H9 (cell line): ENCODE measurements around the gene SFTPB. TPM values are rescaled to one million over a fixed set of nuclear protein-coding genes. Genes with fewer than 3 reads are reported as not detected.

Experiments
- DNase-seq: peaks from one replicate; pipeline ENCODE4 v3.0.0-alpha.2; 2017
- H2AFZ ChIP-seq: one replicate; pipeline ENCODE4 v1.6.1; 2013; ENCODE audit warnings: mild to moderate bottlenecking, low read length, control low read depth, moderate library complexity
- H2AK5ac ChIP-seq: 2 replicates; pipeline ENCODE4 v1.6.1; 2013; ENCODE audit warnings: low read length, control low read depth, mixed read lengths; ENCODE audit not compliant: insufficient read length
- H2BK120ac ChIP-seq: one replicate; pipeline ENCODE4 v1.6.1; 2013; ENCODE audit warnings: low read depth, mild to moderate bottlenecking, low read length, control low read depth, inconsistent platforms; ENCODE audit not compliant: poor library complexity, severe bottlenecking
- H2BK12ac ChIP-seq: 2 replicates; pipeline ENCODE4 v1.6.1; 2013; ENCODE audit warnings: low read length, control low read depth, mixed read lengths, low read depth; ENCODE audit not compliant: insufficient read length
- H2BK15ac ChIP-seq: 2 replicates; pipeline ENCODE4 v1.6.1; 2013; ENCODE audit warnings: low read depth, low read length, control low read depth
- H2BK20ac ChIP-seq: one replicate; pipeline ENCODE4 v1.6.1; 2013; ENCODE audit warnings: low read depth, mild to moderate bottlenecking, low read length, control low read depth, inconsistent platforms; ENCODE audit not compliant: poor library complexity, severe bottlenecking
- H2BK5ac ChIP-seq: 2 replicates; pipeline ENCODE4 v1.6.1; 2013; ENCODE audit warnings: low read length, control low read depth, mixed read lengths; ENCODE audit not compliant: insufficient read length
- H3K14ac ChIP-seq: 2 replicates; pipeline ENCODE4 v1.6.1; 2013; ENCODE audit warnings: low read length, control low read depth; ENCODE audit not compliant: insufficient read depth
- H3K18ac ChIP-seq: 2 replicates; pipeline ENCODE4 v1.6.1; 2013; ENCODE audit warnings: low read depth, mild to moderate bottlenecking, mixed read lengths, low read length, control low read depth; ENCODE audit not compliant: insufficient read length
- H3K23ac ChIP-seq: 2 replicates; pipeline ENCODE4 v1.6.1; 2013; ENCODE audit warnings: low read length, control low read depth, mixed read lengths, low read depth; ENCODE audit not compliant: insufficient read length
- H3K23me2 ChIP-seq: 2 replicates; pipeline ENCODE4 v1.6.1; 2013; ENCODE audit warnings: low read depth, mild to moderate bottlenecking, mixed read lengths, low read length, control low read depth; ENCODE audit not compliant: insufficient read length, poor library complexity, severe bottlenecking
- H3K27ac ChIP-seq: 2 replicates; pipeline ENCODE4 v1.5.1; 2013; ENCODE audit warnings: low read length, control low read depth, mixed read lengths, low read depth; ENCODE audit not compliant: insufficient read length
- H3K27me3 ChIP-seq: 2 replicates; pipeline ENCODE4 v1.6.1; 2013; ENCODE audit warnings: low read length, control low read depth, inconsistent platforms; ENCODE audit not compliant: insufficient read depth
- H3K4ac ChIP-seq: 2 replicates; pipeline ENCODE4 v1.6.1; 2013; ENCODE audit warnings: low read depth, mild to moderate bottlenecking, control low read depth, inconsistent platforms, low read length, moderate library complexity
- H3K4me1 ChIP-seq: 2 replicates; pipeline ENCODE4 v1.6.1; 2013; ENCODE audit warnings: low read length, control low read depth, inconsistent platforms; ENCODE audit not compliant: insufficient read depth
- H3K4me2 ChIP-seq: 2 replicates; pipeline ENCODE4 v1.6.1; 2013; ENCODE audit warnings: low read length, control low read depth, mixed read lengths; ENCODE audit not compliant: insufficient read length, insufficient read depth
- H3K56ac ChIP-seq: 2 replicates; pipeline ENCODE4 v1.6.1; 2013; ENCODE audit warnings: low read depth, mild to moderate bottlenecking, mixed read lengths, low read length, control low read depth; ENCODE audit not compliant: insufficient read length
- H3K79me1 ChIP-seq: 2 replicates; pipeline ENCODE4 v1.6.1; 2013; ENCODE audit warnings: low read depth, mild to moderate bottlenecking, moderate library complexity, low read length, control low read depth, inconsistent platforms; ENCODE audit not compliant: insufficient read depth, poor library complexity, severe bottlenecking
- H3K79me2 ChIP-seq: 2 replicates; pipeline ENCODE4 v1.6.1; 2013; ENCODE audit warnings: low read length, control low read depth, inconsistent platforms; ENCODE audit not compliant: insufficient read depth
- H3K9ac ChIP-seq: 2 replicates; pipeline ENCODE4 v1.6.1; 2013; ENCODE audit warnings: low read length, control low read depth, mixed read lengths; ENCODE audit not compliant: insufficient read length; ENCODE audit errors: extremely low read depth
- H3K9me3 ChIP-seq: one replicate; pipeline ENCODE4 v1.6.1; 2013; ENCODE audit warnings: low read depth, low read length, inconsistent platforms; ENCODE audit not compliant: control insufficient read depth
- H3T11ph ChIP-seq: one replicate; pipeline ENCODE4 v1.6.1; 2013; ENCODE audit warnings: mild to moderate bottlenecking, low read length, control low read depth, inconsistent platforms
- H4K20me1 ChIP-seq: one replicate; pipeline ENCODE4 v1.6.1; 2013; ENCODE audit not compliant: control insufficient read depth, insufficient read length, insufficient read depth
- H4K5ac ChIP-seq: 2 replicates; pipeline ENCODE4 v1.6.1; 2013; ENCODE audit warnings: low read depth, mild to moderate bottlenecking, mixed read lengths, low read length, control low read depth; ENCODE audit not compliant: insufficient read length
- H4K8ac ChIP-seq: replicated peaks from 2 replicates; pipeline ENCODE4 v1.6.1; 2013; ENCODE audit warnings: low read length, control low read depth, mixed read lengths, low read depth; ENCODE audit not compliant: insufficient read length
- H4K91ac ChIP-seq: 2 replicates; pipeline ENCODE4 v1.6.1; 2013; ENCODE audit warnings: low read depth, mild to moderate bottlenecking, moderate library complexity, mixed read lengths, low read length, control low read depth; ENCODE audit not compliant: insufficient read length
- H3K27ac Mint-ChIP-seq, 3 experiments: 2 replicates in 2 of 3; 3 replicates in 1 of 3; pipeline ENCODE4 v1.8.0; 2020 to 2021; ENCODE audit warnings: mixed read lengths in 3 of 3, mild to moderate bottlenecking in 1 of 3, moderate library complexity in 1 of 3
- H3K27me3 Mint-ChIP-seq: 2 replicates; pipeline ENCODE4 v1.8.0; 2021; ENCODE audit warnings: low read depth, mild to moderate bottlenecking, moderate library complexity, mixed read lengths
- H3K36me3 Mint-ChIP-seq, 3 experiments: 2 replicates in 2 of 3; 3 replicates in 1 of 3; pipeline ENCODE4 v1.8.0; 2020 to 2021; ENCODE audit warnings: low read depth in 3 of 3, mixed read lengths in 3 of 3; ENCODE audit not compliant: insufficient read depth in 1 of 3
- H3K4me1 Mint-ChIP-seq, 2 experiments: 2 replicates each; pipeline ENCODE4 v1.8.0; 2020; ENCODE audit warnings: mixed read lengths in 2 of 2
- H3K4me3 Mint-ChIP-seq, 2 experiments: 2 replicates in 1 of 2; 3 replicates in 1 of 2; pipeline ENCODE4 v1.8.0; 2020 to 2021; ENCODE audit warnings: mild to moderate bottlenecking in 2 of 2, mixed read lengths in 2 of 2, moderate library complexity in 1 of 2
- H3K9me3 Mint-ChIP-seq, 2 experiments: 2 replicates in 1 of 2; 3 replicates in 1 of 2; pipeline ENCODE4 v1.8.0; 2020; ENCODE audit warnings: mild to moderate bottlenecking in 2 of 2, mixed read lengths in 2 of 2, moderate library complexity in 1 of 2
- WGBS: extraction: QIAGEN DNeasy Blood & Tissue Kit; methylation state at CpG from one replicate; pipeline ENCODE4 v1.1.7; 2013; ENCODE audit warnings: missing lambda C conversion rate, low lambda C conversion rate, mixed read lengths; ENCODE audit not compliant: insufficient read length; ENCODE audit errors: extremely low coverage; 5-methylcytosine and 5-hydroxymethylcytosine counted together
- total RNA-seq: library from RNA; stranded (reverse); gene quantifications from 2 replicates; pipeline ENCODE4 v1.2.1, GENCODE V29; 2021
- TF ChIP-seq, protein P1 (sequence below): fragments of 200-600 bp; sonication (generic); conservative IDR thresholded peaks from 3 replicates; pipeline ENCODE4 v1.8.0; 2021; ENCODE audit warnings: antibody characterized with exemption, mild to moderate bottlenecking

SFTPB gene
- total RNA-seq, 1 experiment from 2014 or later = not detected

DNA sequence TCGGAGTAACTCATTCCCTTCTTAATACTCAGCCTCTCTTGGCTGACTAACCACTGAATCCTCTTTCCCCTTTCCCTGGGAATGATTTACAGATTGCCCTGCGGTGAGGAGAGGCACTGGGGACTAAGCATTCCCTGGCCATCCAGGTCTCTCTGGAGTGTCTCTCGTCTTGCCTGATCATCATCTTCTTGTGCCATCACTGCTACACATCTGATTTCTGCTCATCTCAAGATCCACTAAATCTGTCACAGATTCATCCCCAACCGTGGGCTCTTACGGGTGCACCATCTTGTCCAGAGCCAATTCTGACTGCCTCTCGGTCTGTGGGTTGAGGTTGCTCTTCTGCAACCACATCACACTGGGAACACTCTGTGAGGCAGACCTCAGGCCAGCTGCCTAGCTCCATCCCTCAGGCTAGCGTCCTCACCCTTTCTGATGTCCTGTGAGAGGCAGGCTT lies 12.0 kb downstream of the SFTPB start:
- Histone ChIP-seq H2BK20ac (no peak overlapping the region), H3K23ac (no peak overlapping the region), H2BK12ac (no peak overlapping the region), H3K18ac (no peak overlapping the region), H3T11ph (no peak overlapping the region), H2BK15ac (no peak overlapping the region), H4K20me1 (no peaks in the 10 kb centered on the region), H2BK120ac (no peak overlapping the region), H3K9ac (no peak overlapping the region), H3K79me2 (no peaks in the 10 kb centered on the region), H4K91ac (no peak overlapping the region), H3K4me1 (no peaks in the 10 kb centered on the region), H3K14ac (no peak overlapping the region), H4K8ac (no peak overlapping the region), H4K5ac (no peak overlapping the region), H2AK5ac (no peak overlapping the region), H3K27ac (no peak overlapping the region), H2BK5ac (no peak overlapping the region), H3K56ac (no peak overlapping the region), H3K9me3 (no peaks in the 10 kb centered on the region), H3K27me3 (no peaks in the 10 kb centered on the region), H3K4me2 (no peak overlapping the region), H2AFZ (no peak overlapping the region), H3K79me1 (no peaks in the 10 kb centered on the region), H3K23me2 (no peaks in the 10 kb centered on the region), H3K4ac (no peak overlapping the region)
- Mint-ChIP-seq H3K4me1 (peaks cover 4% of the 10 kb centered on the region in 2 experiments; a peak in 2 of 4 replicates), H3K4me3 (no peak overlapping the region), H3K27ac (peak overlapping the region in 2 of 3 experiments; percentile 32 to 91; a peak in 3 of 7 replicates), H3K36me3 (peaks cover 14 to 47% (median 36%) of the 10 kb centered on the region in 3 experiments; a peak in 5 of 7 replicates), H3K9me3 (no peaks in the 10 kb centered on the region), H3K27me3 (no peaks in the 10 kb centered on the region)
- TF ChIP-seq, protein P1, sequence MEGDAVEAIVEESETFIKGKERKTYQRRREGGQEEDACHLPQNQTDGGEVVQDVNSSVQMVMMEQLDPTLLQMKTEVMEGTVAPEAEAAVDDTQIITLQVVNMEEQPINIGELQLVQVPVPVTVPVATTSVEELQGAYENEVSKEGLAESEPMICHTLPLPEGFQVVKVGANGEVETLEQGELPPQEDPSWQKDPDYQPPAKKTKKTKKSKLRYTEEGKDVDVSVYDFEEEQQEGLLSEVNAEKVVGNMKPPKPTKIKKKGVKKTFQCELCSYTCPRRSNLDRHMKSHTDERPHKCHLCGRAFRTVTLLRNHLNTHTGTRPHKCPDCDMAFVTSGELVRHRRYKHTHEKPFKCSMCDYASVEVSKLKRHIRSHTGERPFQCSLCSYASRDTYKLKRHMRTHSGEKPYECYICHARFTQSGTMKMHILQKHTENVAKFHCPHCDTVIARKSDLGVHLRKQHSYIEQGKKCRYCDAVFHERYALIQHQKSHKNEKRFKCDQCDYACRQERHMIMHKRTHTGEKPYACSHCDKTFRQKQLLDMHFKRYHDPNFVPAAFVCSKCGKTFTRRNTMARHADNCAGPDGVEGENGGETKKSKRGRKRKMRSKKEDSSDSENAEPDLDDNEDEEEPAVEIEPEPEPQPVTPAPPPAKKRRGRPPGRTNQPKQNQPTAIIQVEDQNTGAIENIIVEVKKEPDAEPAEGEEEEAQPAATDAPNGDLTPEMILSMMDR = no peak
- no CpG with 5 or more reads among the region's 7 CpGs for WGBS
- DNase-seq = no peak
